ENCODE results near the gene LCE1E. TPM values are rescaled to one million over a fixed set of nuclear protein-coding genes. Genes with fewer than 3 reads are reported as not detected.

The LCE1E gene, protein sequence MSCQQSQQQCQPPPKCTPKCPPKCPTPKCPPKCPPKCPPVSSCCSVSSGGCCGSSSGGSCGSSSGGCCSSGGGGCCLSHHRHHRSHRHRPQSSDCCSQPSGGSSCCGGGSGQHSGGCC
- polyA plus RNA-seq (2014; cell fraction: cytosol; rRNA removed): not detected in 2 replicates
- polyA plus RNA-seq (2014; cell fraction: nucleus; rRNA removed): not detected in 2 replicates

DNA sequence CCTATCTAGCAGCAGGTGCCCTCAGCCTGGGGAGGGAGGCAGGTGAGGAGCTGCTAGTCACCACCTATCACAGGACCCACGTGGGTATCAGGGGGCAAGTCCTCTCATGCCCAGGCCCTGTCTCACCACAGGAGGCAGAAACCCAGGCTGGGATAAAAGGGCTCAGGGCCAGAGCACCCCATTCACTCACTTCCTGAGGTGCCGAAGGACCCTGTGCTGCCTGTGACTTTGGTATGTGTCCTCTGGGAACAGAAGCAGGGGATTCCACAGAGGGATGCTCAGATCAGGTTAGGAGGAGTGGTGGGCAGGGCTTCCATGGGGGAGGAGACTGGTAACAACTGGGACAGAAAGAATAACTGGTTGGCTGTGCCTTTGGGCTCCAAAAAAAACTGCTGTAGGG is at the start of gene LCE1E:
TSS of gene LCE1E (plus strand) at position 181 of the 400 bp plus-strand sequence. CDS start 1,043 bp downstream, outside the sequence.
- no peak for DNase-seq (ENCODE audit: low spot score)

DNA sequence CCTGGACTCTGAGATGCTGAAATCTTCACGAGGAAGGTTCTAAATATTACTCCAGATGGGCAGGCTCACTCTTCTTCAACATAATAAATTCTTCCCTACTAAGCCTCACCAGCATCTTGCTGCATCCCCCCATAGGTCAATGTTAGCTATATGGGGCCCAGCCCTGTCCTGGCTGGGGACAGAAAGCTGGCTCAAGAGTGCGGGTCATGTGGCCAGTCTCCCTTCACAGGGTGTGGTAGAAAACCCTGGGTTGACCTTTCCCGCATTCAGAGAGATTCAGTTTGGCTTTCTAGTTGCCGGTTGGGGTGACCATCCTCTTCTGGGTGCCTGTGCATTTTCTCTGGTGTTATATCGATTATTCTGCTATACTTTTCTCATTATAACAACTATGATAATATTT is 48.1 kb upstream of the LCE1E start:
- no peak for DNase-seq (ENCODE audit: low spot score)

DNA sequence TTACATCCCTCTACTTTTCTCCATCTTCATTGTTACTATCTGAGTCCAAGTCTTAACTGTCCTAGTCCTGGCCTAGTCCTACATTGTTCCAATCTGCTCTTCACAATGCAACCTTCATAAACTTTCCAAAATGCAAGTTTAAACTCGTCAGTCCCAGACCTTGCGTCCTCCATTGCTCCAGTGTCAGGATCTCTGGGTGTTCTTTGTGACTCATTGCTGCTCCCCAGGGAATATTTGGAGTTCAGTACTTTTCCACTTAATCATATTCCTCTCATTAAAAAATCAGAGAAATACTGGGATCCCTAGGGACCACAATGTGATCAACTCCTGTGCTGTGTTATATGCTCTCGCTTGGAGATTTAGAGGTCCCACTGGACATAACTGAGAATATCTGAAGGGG is 46.2 kb upstream of the LCE1E start:
- no peak for DNase-seq (ENCODE audit: low spot score)

DNA sequence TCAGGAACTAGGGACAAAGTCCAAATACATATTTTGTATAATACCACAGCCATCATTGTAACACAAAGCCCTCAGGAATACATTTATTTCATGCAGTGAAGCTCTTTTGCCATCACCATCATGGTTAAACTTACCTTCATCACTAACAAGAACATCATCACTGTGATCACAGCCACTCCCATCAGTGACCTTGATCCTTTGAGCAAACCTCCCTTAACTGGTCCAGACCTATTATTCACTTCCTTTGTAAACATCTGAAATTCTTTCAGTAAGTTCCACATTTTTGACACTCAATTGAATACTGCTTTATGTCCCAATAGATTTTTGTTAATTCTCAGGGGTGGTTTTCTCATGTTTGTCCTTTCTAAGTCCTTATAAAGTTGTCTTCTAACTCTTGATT is 44.4 kb upstream of the LCE1E start:
- DNase-seq (ENCODE audit: low spot score): no peak

DNA sequence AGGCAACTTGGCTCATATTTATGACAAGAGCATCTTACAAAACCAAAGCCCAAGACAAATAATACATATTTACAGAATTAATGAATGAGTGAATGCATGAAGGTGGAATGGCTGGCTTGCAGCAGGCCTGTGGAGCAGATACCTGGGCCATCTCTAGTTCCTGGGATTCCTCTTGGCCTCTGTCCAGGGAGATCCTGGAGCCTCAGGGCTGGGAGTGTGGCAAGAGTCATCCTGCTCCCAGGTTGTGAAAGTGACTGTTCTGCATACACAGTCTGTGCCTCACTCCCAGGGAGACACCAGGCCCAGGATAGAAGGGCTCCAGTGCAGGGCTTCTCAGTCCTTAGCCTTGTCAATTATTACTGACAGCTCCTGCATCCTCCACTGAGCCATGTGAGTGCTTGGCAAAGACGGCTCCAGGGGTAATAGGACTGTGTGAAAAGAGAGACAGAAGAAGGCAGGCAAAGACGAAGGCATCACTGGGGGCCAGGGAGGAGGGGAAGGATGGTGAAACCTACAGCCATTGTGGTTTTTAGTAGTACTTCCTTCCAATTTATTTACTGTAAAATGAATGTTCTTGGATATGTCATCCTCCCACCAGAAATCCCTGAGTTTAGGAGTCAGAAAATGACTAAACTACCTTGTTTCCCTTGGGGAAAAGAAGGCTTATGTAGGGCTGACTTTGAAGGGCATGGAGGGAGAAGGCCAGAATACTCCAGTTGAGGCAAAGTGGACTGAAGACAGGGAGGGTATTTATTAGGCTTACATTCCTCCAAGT is 42.5 kb upstream of the LCE1E start:
- DNase-seq (ENCODE audit: low spot score): no peak

DNA sequence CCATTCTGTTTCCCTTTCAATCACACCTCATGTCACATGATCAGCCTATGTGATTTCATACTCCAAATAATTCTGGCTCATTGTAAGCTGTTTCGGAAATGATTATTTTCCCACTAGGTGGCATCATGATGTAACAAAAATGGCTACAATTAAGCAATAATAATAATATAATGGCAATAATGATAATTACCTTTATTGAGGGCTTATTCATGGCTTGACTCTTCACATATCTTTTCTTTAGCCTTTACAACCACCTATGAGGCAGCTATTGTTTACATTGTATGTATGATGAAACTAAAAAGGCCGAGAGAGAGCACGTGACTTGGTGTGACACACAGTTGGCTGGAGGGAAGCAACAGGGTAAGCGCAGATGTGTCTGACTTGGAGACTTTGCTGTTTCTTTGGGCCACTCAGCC is 40.8 kb upstream of the LCE1E start:
- DNase-seq (ENCODE audit: low spot score): no peak

DNA sequence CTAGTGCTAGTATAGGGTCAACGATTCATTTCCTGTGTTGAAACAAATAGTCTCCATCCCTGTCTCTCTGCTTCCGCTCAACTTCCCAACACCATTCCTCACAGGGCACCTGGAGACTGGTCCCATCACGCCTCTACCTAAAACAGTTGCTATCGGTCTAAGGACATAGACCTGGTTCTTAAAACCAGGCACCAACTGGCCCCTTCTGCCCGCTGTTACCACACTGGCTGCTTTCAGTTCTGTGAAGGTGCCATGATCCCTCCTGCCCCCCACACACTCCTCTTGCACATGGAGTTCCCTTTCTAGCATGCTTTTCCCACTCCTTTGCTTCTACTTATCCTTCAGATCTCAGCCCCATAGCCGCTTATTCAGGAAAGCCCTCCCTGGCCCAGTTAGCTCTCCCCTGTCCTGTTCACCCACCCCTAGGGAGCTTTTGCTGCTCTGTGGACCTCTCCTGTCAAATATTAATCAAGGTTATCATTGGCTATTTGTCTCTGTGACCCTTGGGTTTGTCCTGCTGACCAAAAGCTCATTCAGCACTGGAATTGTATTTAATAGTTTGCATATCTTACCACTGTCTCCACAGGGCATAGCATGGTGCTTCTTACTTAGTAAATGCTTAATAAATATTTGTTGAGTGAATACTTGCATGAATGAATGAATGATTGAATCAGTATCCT is 40.2 kb upstream of the LCE1E start:
- no peak for DNase-seq (ENCODE audit: low spot score)

DNA sequence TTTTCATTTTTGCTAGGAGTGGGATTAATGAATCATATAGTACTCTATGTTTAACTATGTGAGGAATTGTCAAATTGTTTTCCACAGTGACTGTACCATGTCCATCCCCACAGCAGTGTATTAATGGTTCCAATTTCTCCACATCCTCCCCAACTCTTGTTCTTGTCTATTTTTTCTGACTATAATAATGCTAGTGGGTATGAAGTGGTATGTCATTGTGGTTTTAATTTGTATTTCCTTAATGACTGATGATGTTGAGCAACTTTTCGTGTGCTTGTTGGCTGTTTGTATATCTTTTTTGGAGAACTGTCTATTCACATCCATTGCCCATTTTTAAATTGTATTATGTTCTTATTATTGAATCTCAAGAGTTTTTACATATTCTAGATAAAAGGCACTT is 38.2 kb upstream of the LCE1E start:
- no peak for DNase-seq (ENCODE audit: low spot score)

DNA sequence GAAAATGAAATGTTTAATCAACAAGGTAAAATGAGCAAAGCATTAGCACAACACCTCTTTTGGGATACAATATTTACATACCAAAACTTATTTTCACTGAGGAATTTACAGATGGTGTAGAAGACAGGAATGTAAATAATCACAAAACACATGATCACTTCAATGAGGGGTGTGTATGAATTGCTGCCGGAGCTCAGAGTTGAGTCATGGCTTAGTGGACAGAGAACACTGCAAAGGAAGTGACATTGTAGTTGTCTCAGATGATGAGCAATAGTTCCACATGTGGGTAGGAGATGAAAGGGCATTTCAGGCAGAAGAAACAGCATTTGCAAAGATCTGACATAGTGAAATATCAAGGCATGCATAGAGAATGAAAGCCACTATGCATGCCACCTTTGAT is 33.8 kb upstream of the LCE1E start:
- no peak for DNase-seq (ENCODE audit: low spot score)

DNA sequence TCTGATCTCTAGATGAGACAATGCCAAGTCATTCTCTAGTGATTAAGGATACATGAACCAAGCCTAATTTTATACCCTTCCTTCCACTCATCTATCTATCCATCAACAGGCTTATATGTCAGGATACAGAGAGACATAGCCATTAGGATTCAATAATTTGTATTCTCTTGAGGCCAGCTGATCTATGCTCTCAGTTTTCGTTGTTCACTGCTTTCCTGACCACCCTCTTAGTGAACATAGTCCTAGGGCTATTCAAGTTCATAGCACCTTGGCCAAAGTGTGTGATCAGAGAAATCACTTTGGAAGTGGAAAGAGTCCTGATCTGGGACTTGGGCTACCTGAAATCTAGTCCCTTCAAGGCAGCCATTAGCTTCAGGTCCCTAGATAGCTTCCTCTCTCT is 32.5 kb upstream of the LCE1E start:
- DNase-seq (ENCODE audit: low spot score): no peak

DNA sequence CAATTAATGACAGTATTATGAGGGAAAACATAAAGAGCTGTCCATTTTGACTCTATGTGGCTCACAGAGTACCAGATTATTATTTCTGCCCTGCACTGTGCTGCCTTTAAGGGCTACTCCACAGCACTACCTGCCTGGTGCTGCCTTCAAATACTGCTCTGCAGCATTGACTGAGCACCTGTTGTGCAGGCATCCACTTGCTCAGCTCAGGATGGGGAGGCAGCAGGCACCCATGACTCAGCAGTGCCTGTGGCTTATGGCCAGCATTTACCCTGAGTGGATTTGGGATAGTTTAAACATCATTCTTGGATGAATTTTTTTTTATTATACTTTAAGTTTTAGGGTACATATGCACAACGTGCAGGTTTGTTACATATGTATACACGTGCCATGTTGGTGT is 29.2 kb upstream of the LCE1E start:
- DNase-seq (ENCODE audit: low spot score): no peak

DNA sequence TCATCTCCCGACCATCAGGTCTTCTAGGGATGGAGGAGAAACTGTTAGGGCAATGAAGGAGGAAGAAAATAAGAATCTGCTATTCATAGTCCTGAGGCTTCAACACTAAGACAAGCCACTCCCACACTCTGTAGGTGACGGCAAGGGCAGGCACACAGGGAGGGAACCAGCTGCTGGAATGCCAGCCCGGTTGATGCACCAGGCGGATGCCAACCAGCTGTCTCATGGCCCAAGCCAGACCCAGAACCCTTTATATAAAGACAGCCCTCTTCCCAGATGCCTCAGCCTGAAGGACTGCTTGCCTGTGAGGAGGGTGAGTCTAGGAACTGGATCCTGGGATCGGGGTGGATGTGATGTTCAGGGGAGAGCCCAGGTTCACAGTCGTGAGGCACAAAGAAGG is 28.3 kb upstream of the LCE1E start, which contains the start of gene KPRP:
TSS of gene KPRP (plus strand) at position 279 of the 400 bp plus-strand sequence. CDS start 1,564 bp downstream, outside the sequence.
- no peak for DNase-seq (ENCODE audit: low spot score)

DNA sequence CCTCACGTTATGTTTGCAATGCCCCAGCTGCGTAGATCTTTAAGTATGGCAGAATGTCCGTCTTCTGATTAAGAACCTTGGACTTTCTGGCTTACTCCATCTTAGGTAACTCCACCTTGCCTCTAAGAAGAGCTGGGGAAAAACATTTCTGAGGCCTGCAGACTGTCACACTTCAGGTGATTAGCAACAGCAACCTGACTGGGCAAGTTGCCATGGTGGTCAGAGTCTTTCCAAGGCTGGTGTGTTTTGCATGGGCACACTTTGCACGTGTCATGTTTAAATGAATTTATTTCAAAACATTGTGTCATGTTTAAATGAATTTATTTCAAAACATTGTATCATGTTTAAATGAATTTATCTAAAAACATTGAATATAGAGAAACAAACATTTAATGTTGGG is 27.4 kb upstream of the LCE1E start:
- no peak for DNase-seq (ENCODE audit: low spot score)

DNA sequence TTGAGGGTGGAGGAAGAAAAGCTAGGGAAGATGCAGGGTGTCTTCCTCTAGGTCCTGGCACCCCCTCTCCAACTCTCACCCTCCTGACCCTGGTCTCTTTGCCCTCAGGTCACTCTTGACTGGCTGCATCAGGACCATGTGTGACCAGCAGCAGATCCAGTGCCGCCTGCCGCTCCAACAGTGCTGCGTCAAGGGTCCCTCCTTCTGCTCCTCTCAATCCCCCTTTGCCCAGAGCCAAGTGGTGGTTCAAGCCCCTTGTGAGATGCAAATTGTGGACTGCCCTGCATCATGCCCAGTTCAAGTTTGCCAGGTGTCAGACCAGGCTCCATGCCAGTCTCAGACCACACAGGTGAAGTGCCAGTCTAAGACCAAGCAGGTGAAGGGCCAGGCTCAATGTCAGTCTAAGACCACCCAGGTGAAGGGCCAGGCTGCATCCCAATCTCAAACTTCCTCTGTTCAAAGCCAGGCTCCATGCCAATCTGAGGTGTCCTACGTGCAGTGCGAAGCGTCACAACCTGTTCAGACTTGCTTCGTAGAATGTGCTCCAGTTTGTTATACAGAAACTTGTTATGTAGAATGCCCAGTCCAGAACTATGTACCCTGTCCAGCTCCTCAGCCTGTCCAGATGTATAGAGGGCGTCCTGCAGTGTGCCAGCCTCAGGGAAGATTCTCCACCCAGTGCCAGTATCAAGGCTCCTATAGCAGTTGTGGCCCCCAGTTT is 26.4 kb upstream of the LCE1E start:
- no peak for DNase-seq (ENCODE audit: low spot score)

DNA sequence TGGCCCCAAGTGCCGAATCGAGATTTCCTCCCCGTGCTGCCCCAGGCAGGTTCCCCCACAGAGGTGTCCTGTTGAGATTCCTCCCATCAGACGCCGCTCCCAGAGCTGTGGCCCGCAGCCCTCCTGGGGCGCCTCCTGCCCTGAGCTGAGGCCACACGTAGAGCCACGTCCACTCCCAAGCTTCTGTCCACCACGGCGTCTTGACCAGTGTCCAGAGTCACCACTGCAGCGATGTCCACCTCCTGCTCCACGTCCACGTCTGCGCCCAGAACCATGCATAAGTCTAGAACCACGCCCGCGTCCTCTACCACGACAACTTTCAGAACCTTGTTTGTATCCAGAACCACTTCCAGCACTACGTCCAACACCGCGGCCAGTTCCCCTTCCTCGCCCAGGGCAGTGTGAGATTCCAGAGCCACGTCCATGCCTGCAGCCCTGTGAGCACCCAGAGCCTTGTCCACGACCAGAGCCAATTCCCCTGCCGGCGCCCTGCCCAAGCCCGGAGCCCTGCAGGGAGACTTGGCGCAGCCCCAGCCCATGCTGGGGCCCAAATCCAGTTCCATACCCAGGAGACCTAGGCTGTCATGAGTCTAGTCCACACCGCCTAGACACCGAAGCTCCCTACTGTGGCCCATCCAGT is 25.4 kb upstream of the LCE1E start:
- DNase-seq (ENCODE audit: low spot score): no peak

DNA sequence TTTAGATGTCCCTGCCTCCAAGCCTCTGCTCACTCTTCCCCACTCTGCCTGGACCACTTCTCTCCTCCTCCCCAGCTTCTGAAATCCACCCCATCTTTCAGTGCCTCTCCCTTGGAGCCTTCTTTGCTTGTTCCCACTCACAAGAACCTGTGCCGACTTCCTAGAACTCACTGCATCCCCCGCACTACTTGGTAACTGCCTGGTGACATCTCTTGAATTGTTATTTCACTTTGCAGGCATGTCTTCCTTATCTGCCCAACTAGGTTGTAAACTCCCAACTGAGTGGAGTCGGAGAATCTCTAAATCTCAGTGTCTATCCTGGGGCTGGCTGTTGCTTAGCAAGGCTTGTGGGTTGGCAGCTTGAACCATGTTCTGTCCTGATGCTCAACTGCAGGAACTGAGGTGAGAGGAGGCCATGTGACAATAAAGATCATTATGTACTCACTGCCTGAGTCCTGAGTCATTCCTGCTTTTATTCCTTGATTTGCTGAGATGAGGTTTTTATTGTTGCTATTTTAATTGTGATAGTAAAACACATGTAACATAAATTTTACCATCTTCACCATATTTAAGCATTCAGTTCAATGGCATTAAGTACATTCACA is 24.3 kb upstream of the LCE1E start:
- no peak for DNase-seq (ENCODE audit: low spot score)

DNA sequence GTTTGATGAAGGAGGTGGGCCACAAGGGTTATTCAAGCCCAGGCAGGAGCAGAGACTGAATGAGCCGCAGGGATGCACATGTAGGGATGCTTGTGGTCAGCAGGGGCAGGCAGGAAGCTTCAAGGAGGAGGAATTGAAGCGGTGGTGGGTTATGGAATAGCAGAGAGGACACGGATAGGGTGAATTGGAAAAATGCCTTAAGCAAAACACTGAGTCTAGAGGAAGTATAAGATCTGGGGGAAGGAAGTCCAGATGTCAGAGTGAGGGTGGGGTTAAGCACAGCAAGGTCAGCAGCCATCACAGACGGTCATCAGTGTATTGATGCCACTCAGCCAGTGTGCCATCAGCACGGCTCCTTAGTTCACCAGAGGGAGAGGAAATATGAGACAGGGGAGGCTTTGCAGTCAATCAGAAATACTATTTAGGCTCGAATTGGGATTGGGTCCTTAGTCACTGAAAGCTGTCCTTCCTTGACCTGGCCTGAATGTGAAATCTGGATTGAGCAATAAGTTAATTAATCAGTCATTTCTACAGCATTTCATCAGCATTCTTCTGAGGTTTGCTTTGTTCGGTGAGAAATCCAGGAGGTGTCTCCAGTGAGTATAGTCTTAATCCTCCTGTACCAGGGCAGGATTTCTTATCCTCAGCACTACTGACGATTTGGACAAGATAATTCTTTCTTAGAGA is 17.1 kb upstream of the LCE1E start:
- no peak for DNase-seq (ENCODE audit: low spot score)

DNA sequence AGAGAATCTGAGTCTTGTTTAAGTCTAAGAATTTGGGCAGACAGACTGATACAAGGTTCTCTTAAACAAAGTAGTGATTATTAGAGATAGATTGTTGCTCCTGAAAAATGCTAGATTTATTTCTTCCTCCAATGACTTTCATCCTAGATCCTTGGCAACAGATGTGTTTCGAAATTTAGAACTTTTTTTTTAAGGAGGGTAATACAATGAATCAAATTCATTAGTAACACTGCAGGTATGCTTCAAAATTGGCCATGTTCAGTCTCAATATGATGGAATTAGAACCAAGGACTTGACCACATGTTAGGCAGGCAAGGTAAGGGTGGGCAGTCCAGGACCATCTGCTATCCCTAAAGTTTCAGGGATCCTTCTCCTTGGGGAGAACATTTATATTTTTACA is 15.6 kb upstream of the LCE1E start:
- DNase-seq (ENCODE audit: low spot score): no peak

DNA sequence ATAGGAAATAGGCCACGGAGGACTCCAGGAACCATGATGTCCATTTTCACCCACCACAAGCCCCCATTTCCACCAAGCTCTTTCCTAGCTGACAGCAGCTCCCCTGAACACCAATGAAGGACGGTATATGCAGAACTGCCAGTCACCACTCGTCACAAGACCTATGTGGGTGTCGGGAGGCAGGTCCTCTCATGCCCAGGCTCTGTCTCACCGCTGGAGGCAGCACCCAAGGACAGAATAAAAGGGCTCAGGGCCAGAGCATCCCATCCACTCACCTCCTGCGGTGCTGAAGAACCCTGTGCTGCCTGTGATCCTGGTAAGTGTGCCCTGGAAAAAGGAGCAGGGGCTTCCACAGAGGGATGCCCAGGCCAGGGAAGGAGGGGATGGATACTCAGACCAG is 11.2 kb upstream of the LCE1E start, which contains the start of gene LCE1F:
TSS of gene LCE1F (plus strand) at position 266 of the 400 bp plus-strand sequence. CDS start 1,232 bp downstream, outside the sequence.
- no peak for DNase-seq (ENCODE audit: low spot score)

DNA sequence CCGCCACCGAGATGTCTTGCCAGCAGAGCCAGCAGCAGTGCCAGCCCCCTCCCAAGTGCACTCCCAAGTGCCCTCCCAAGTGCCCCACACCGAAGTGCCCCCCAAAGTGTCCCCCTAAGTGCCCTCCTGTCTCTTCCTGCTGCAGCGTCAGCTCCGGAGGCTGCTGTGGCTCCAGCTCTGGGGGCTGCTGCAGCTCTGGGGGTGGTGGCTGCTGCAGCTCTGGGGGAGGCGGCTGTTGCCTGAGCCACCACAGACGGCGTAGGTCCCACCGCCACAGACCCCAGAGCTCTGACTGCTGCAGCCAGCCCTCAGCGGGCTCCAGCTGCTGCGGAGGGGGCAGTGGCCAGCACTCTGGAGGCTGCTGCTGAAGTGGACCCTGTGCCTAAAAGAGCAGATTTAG is 9.7 kb upstream of the LCE1E start:
- no peak for DNase-seq (ENCODE audit: low spot score)
